Neural cell (in vitro differentiated cells): ENCODE results near the gene OR6C3. TPM values are rescaled to one million over a fixed set of nuclear protein-coding genes. Genes with fewer than 3 reads are reported as not detected.
"Not testable (repeated sequence)": the region's sequence is repeated elsewhere in the genome, so short reads cannot be mapped to it uniquely, and the experiment has no call there.

Experiments used
- H2AFZ ChIP-seq: fragments of 200-600, 300-800 bp; sonication (generic), shearing (Covaris generic); 2 replicates; pipeline ENCODE4 v1.6.0; 2014; ENCODE audit warnings: low read depth, mild to moderate bottlenecking, antibody characterized with exemption, low read length, moderate library complexity
- H3F3A ChIP-seq: fragments of 200-600 bp; shearing (Covaris generic); 2 replicates; pipeline ENCODE4 v1.6.1; 2016; ENCODE audit warnings: mild to moderate bottlenecking, moderate library complexity, mixed read lengths, antibody characterized with exemption, low read length; ENCODE audit not compliant: insufficient read depth, poor library complexity, severe bottlenecking
- H3K27ac ChIP-seq: fragments of 200-600, 300-800 bp; sonication (generic), shearing (Covaris generic); 2 replicates; pipeline ENCODE4 v1.5.1; 2014; ENCODE audit warnings: mild to moderate bottlenecking, low read length, moderate library complexity
- H3K27me3 ChIP-seq: fragments of 300-800, 200-600 bp; sonication (generic), shearing (Covaris generic); 2 replicates; pipeline ENCODE4 v1.6.0; 2014; ENCODE audit warnings: mild to moderate bottlenecking, low read depth, low read length, moderate library complexity; ENCODE audit not compliant: insufficient read depth
- H3K36me3 ChIP-seq: fragments of 300-800, 200-600 bp; sonication (generic), shearing (Covaris generic); 2 replicates; pipeline ENCODE4 v1.5.1; 2014; ENCODE audit warnings: mild to moderate bottlenecking, antibody characterized with exemption, low read length, moderate library complexity; ENCODE audit not compliant: insufficient read depth
- H3K4me2 ChIP-seq: fragments of 300-800, 200-600 bp; sonication (generic), shearing (Covaris generic); 2 replicates; pipeline ENCODE4 v1.6.0; 2014; ENCODE audit warnings: mild to moderate bottlenecking, low read length
- H3K4me3 ChIP-seq: fragments of 300-800, 200-600 bp; sonication (generic), shearing (Covaris generic); 2 replicates; pipeline ENCODE4 v1.5.1; 2014; ENCODE audit warnings: mild to moderate bottlenecking, low read length, moderate library complexity
- H3K79me2 ChIP-seq: fragments of 200-600 bp; shearing (Covaris generic); replicated peaks from 2 replicates; pipeline ENCODE4 v1.6.0; 2014; ENCODE audit warnings: mild to moderate bottlenecking, low read length, moderate library complexity; ENCODE audit not compliant: insufficient read depth
- H3K9ac ChIP-seq: fragments of 300-800, 200-600 bp; sonication (generic), shearing (Covaris generic); 2 replicates; pipeline ENCODE4 v1.6.1; 2016; ENCODE audit warnings: mild to moderate bottlenecking, low read length, mixed read lengths
- H3K9me2 ChIP-seq: fragments of 200-600 bp; shearing (Covaris generic); 2 replicates; pipeline ENCODE4 v1.6.1; 2016; ENCODE audit warnings: mild to moderate bottlenecking, low read length, mixed read lengths; ENCODE audit not compliant: insufficient read depth
- H3K9me3 ChIP-seq: fragments of 200-600, 300-800 bp; sonication (generic), shearing (Covaris generic); 2 replicates; pipeline ENCODE4 v1.6.1; 2016; ENCODE audit warnings: mild to moderate bottlenecking, mixed run types, low read length, moderate library complexity, mixed read lengths
- H4K20me1 ChIP-seq: fragments of 200-600 bp; shearing (Covaris generic); 2 replicates; pipeline ENCODE4 v1.6.1; 2016; ENCODE audit warnings: mild to moderate bottlenecking, mixed run types; ENCODE audit not compliant: insufficient read depth
- EP300 ChIP-seq: fragments of 450-650 bp; conservative IDR thresholded peaks from 2 replicates; pipeline ENCODE4 v1.6.1; 2014; ENCODE audit warnings: antibody characterized with exemption, mild to moderate bottlenecking, moderate library complexity; ENCODE audit not compliant: poor library complexity, severe bottlenecking
- EZH2 ChIP-seq: fragments of 200-600, 300-800 bp; shearing (Covaris generic), sonication (generic); IDR thresholded peaks from 2 replicates; pipeline ENCODE4 v1.6.1; 2014; ENCODE audit warnings: antibody characterized with exemption, low read length, borderline replicate concordance, mild to moderate bottlenecking; ENCODE audit not compliant: insufficient read depth, poor library complexity, severe bottlenecking
- MXI1 ChIP-seq: fragments of 450-650 bp; conservative IDR thresholded peaks from 2 replicates; pipeline ENCODE4 v1.6.1; 2014; ENCODE audit warnings: antibody characterized with exemption, mild to moderate bottlenecking; ENCODE audit not compliant: poor library complexity, severe bottlenecking
- POLR2AphosphoS5 ChIP-seq: IDR thresholded peaks from 2 replicates; pipeline ENCODE4 v1.6.1; 2012
- RAD21 ChIP-seq: fragments of 450-650 bp; conservative IDR thresholded peaks from 2 replicates; pipeline ENCODE4 v1.6.1; 2014; ENCODE audit warnings: antibody characterized with exemption, mild to moderate bottlenecking, moderate library complexity
- SMC3 ChIP-seq: fragments of 450-650 bp; conservative IDR thresholded peaks from 2 replicates; pipeline ENCODE4 v1.6.1; 2014; ENCODE audit warnings: antibody characterized with exemption, mild to moderate bottlenecking, moderate library complexity; ENCODE audit not compliant: poor library complexity
- TAF1 ChIP-seq: IDR thresholded peaks from 2 replicates; pipeline ENCODE4 v1.6.1; 2012; ENCODE audit warnings: low read depth
- polyA plus RNA-seq: library from polyadenylated mRNA; depleted of rRNA; stranded (reverse); fragments of >200 nt; gene quantifications from 2 replicates; pipeline ENCODE4 v1.2.3, GENCODE V29; 2014
- TF ChIP-seq, protein P1 (sequence below): fragments of 450-650 bp; IDR thresholded peaks from 2 replicates; pipeline ENCODE4 v1.5.1; 2014; ENCODE audit warnings: antibody characterized with exemption, mild to moderate bottlenecking, moderate library complexity; ENCODE audit not compliant: poor library complexity, severe bottlenecking
- TF ChIP-seq, protein P2 (sequence below): IDR thresholded peaks from 2 replicates; pipeline ENCODE4 v1.6.1; 2012; ENCODE audit warnings: borderline replicate concordance

Gene OR6C3
- polyA plus RNA-seq, 1 donor from 2014 or later = not detected

DNA sequence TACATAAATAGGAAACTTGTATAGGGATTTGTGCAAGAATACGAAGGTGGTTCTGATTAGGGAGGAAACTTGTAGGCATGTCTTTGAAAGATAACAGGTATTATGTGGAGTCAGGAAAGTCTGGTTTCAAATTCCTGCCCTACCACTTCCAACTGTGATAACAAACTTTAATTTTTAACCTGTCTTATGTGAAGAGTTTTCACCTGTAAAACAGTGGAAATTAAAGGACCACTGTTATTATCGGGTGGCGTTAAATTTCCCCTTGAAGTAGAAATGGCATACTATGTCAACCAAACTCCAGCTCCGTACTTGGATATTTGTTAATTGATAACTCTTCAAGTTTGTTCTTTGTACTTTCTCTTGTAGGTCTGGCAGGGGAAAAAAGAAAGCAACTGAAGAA lies 10.3 kb upstream of the OR6C3 start:
- no peaks in the 10 kb centered on the region for H3K27me3 ChIP-seq
- no peaks in the 10 kb centered on the region for H3K9me3 ChIP-seq
- H3K27ac ChIP-seq = no peak overlapping the region
- H3K9ac ChIP-seq = no peak overlapping the region
- no peak for TF ChIP-seq RAD21
- no peak for TF ChIP-seq EP300
- no peak for TF ChIP-seq MXI1
- TF ChIP-seq SMC3 = no peak
- TF ChIP-seq, protein P1, sequence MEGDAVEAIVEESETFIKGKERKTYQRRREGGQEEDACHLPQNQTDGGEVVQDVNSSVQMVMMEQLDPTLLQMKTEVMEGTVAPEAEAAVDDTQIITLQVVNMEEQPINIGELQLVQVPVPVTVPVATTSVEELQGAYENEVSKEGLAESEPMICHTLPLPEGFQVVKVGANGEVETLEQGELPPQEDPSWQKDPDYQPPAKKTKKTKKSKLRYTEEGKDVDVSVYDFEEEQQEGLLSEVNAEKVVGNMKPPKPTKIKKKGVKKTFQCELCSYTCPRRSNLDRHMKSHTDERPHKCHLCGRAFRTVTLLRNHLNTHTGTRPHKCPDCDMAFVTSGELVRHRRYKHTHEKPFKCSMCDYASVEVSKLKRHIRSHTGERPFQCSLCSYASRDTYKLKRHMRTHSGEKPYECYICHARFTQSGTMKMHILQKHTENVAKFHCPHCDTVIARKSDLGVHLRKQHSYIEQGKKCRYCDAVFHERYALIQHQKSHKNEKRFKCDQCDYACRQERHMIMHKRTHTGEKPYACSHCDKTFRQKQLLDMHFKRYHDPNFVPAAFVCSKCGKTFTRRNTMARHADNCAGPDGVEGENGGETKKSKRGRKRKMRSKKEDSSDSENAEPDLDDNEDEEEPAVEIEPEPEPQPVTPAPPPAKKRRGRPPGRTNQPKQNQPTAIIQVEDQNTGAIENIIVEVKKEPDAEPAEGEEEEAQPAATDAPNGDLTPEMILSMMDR = no peak
- TF ChIP-seq TAF1 = no peak
- TF ChIP-seq, protein P2, sequence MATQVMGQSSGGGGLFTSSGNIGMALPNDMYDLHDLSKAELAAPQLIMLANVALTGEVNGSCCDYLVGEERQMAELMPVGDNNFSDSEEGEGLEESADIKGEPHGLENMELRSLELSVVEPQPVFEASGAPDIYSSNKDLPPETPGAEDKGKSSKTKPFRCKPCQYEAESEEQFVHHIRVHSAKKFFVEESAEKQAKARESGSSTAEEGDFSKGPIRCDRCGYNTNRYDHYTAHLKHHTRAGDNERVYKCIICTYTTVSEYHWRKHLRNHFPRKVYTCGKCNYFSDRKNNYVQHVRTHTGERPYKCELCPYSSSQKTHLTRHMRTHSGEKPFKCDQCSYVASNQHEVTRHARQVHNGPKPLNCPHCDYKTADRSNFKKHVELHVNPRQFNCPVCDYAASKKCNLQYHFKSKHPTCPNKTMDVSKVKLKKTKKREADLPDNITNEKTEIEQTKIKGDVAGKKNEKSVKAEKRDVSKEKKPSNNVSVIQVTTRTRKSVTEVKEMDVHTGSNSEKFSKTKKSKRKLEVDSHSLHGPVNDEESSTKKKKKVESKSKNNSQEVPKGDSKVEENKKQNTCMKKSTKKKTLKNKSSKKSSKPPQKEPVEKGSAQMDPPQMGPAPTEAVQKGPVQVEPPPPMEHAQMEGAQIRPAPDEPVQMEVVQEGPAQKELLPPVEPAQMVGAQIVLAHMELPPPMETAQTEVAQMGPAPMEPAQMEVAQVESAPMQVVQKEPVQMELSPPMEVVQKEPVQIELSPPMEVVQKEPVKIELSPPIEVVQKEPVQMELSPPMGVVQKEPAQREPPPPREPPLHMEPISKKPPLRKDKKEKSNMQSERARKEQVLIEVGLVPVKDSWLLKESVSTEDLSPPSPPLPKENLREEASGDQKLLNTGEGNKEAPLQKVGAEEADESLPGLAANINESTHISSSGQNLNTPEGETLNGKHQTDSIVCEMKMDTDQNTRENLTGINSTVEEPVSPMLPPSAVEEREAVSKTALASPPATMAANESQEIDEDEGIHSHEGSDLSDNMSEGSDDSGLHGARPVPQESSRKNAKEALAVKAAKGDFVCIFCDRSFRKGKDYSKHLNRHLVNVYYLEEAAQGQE = no peak
- TF ChIP-seq EZH2 = no peak
- no peak for TF ChIP-seq POLR2AphosphoS5
- H3K79me2 ChIP-seq = no peaks in the 10 kb centered on the region
- H3K4me3 ChIP-seq = no peak overlapping the region
- no peaks in the 10 kb centered on the region for H3F3A ChIP-seq
- H3K36me3 ChIP-seq = no peaks in the 10 kb centered on the region
- H3K9me2 ChIP-seq = no peaks in the 10 kb centered on the region
- H4K20me1 ChIP-seq = no peaks in the 10 kb centered on the region
- no peak overlapping the region for H2AFZ ChIP-seq
- no peak overlapping the region for H3K4me2 ChIP-seq

DNA sequence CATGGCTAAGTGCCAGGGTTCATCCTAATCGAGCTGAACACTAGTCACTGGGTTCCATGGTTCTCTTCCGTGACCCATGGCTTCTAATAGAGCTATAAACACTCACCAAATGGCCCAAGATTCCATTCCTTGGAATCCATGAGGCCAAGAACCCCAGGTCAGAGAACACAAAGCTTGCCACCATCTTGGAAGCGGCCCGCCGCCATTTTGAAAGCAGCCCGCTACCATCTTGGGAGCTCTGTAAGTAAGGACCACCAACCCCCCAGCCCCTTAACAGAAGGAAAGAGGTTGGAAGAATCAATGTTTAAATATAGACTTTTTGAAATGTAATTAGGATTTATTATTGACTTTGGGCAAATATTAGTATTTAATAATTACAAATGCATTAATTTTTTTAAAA lies 4.7 kb upstream of the OR6C3 start:
- not testable (repeated sequence) for H2AFZ ChIP-seq, H3K27me3 ChIP-seq, H3K9me3 ChIP-seq, H3K4me2 ChIP-seq, H3F3A ChIP-seq, H3K36me3 ChIP-seq, H3K9ac ChIP-seq, H3K27ac ChIP-seq, H3K9me2 ChIP-seq, H4K20me1 ChIP-seq, H3K79me2 ChIP-seq, H3K4me3 ChIP-seq

- H3K9ac ChIP-seq = no peak overlapping the region
- H2AFZ ChIP-seq = no peak overlapping the region
- H3F3A ChIP-seq = peaks cover 6% of the 10 kb centered on the region
- TF ChIP-seq MXI1 (no peak), RAD21 (no peak), TAF1 (no peak), POLR2AphosphoS5 (no peak), SMC3 (no peak), EZH2 (no peak), EP300 (no peak)
- TF ChIP-seq, protein P1 = no peak
- TF ChIP-seq, protein P2 = no peak
- no peak overlapping the region for H3K4me3 ChIP-seq
- no peaks in the 10 kb centered on the region for H4K20me1 ChIP-seq
- H3K27ac ChIP-seq = no peak overlapping the region
- H3K9me3 ChIP-seq = no peaks in the 10 kb centered on the region
- H3K36me3 ChIP-seq = no peaks in the 10 kb centered on the region
- no peaks in the 10 kb centered on the region for H3K9me2 ChIP-seq
- no peaks in the 10 kb centered on the region for H3K79me2 ChIP-seq
- no peaks in the 10 kb centered on the region for H3K27me3 ChIP-seq
- H3K4me2 ChIP-seq = no peak overlapping the region
Measured at GRCh38 chr12:55336002-55336401, 5.5 kb downstream of the OR6C3 start.

DNA sequence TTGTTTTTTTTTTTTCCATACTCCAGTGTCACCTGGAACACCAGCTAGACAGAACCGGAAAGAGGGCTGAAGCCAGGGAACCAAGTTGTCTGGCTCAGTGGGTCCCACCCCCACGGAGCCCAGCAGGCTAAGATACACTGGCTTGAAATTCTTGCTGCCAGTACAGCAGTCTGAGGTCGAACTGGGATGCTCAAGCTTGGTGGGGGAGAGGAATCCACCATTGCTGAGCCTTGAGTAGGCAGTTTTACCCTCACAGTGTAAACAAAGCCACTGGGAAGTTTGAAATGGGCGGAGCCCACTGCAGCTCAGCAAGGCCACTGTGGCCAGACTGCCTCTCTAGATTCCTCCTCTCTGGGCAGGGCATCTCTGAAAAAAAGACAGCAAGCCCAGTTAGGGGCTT lies 24.8 kb downstream of the OR6C3 start:
- not testable (repeated sequence) for H3K79me2 ChIP-seq, H3F3A ChIP-seq, H3K9me2 ChIP-seq

More for the DNA sequence above, 24.8 kb downstream of the OR6C3 start:
- H3K36me3 ChIP-seq, H4K20me1 ChIP-seq, H3K9ac ChIP-seq, H3K27me3 ChIP-seq, H3K27ac ChIP-seq, H3K4me3 ChIP-seq, H3K9me3 ChIP-seq, H3K4me2 ChIP-seq, H2AFZ ChIP-seq: not testable (repeated sequence)
